ENCODE results near the gene GFM1. TPM values are rescaled to one million over a fixed set of nuclear protein-coding genes. Genes with fewer than 3 reads are reported as not detected.

Gene GFM1
- total and polyA plus RNA-seq, 2 of the 13 experiments (the other 11 are each of a cell fraction or from before 2014, with no cell fraction given), result 10.5 to 59.0 TPM

GRCh38 chr3:158644345-158644908 is at the start of gene GFM1 (continued):
- TF ChIP-seq HMG20A (CRISPR knock-in tag; IDR thresholded peaks at IDR 0.05; ENCODE audit: borderline replicate concordance) (peak; percentile 62), ZNF775 (CRISPR knock-in tag; IDR thresholded peaks at IDR 0.05; ENCODE audit: borderline replicate concordance) (no peak), ZNF441 (CRISPR knock-in tag; IDR thresholded peaks at IDR 0.05; ENCODE audit: borderline replicate concordance) (0 out of 2 replicates have a peak, but pooled peaks have one; percentile 31), MEF2D (CRISPR knock-in tag; IDR thresholded peaks at IDR 0.05) (peak; percentile 83; the same call in 1 of the 2 replicates), NKX3-1 (CRISPR knock-in tag; IDR thresholded peaks at IDR 0.05) (peak; percentile 60; the same call in 1 of the 2 replicates), KLF9 (CRISPR knock-in tag; IDR thresholded peaks at IDR 0.05; ENCODE audit: low read depth) (0 out of 2 replicates have a peak, but pooled peaks have one; percentile 34), RXRA (CRISPR knock-in tag; IDR thresholded peaks at IDR 0.05) (peak; percentile 84), THAP11 (CRISPR knock-in tag; IDR thresholded peaks at IDR 0.05) (peak; percentile 96), PTBP1 (IDR thresholded peaks at IDR 0.05; ENCODE audit: low read depth, low read length, poor library complexity, severe bottlenecking) (peak; percentile 60), PREB (CRISPR knock-in tag; IDR thresholded peaks at IDR 0.05) (no peak), NFE2L2 (IDR thresholded peaks at IDR 0.05; ENCODE audit: low read length) (no peak), TRIM24 (CRISPR knock-in tag; IDR thresholded peaks at IDR 0.05) (no peak), IKZF5 (CRISPR knock-in tag; IDR thresholded peaks at IDR 0.05) (peak; percentile 94)
- TF ChIP-seq, protein P1, sequence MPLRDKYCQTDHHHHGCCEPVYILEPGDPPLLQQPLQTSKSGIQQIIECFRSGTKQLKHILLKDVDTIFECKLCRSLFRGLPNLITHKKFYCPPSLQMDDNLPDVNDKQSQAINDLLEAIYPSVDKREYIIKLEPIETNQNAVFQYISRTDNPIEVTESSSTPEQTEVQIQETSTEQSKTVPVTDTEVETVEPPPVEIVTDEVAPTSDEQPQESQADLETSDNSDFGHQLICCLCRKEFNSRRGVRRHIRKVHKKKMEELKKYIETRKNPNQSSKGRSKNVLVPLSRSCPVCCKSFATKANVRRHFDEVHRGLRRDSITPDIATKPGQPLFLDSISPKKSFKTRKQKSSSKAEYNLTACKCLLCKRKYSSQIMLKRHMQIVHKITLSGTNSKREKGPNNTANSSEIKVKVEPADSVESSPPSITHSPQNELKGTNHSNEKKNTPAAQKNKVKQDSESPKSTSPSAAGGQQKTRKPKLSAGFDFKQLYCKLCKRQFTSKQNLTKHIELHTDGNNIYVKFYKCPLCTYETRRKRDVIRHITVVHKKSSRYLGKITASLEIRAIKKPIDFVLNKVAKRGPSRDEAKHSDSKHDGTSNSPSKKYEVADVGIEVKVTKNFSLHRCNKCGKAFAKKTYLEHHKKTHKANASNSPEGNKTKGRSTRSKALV (CRISPR knock-in tag; IDR thresholded peaks at IDR 0.05), result 0 out of 2 replicates have a peak, but pooled peaks have one; percentile 48
- TF ChIP-seq, protein P2, sequence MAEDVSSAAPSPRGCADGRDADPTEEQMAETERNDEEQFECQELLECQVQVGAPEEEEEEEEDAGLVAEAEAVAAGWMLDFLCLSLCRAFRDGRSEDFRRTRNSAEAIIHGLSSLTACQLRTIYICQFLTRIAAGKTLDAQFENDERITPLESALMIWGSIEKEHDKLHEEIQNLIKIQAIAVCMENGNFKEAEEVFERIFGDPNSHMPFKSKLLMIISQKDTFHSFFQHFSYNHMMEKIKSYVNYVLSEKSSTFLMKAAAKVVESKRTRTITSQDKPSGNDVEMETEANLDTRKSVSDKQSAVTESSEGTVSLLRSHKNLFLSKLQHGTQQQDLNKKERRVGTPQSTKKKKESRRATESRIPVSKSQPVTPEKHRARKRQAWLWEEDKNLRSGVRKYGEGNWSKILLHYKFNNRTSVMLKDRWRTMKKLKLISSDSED (CRISPR knock-in tag; IDR thresholded peaks at IDR 0.05), result no peak
- TF ChIP-seq, protein P3, sequence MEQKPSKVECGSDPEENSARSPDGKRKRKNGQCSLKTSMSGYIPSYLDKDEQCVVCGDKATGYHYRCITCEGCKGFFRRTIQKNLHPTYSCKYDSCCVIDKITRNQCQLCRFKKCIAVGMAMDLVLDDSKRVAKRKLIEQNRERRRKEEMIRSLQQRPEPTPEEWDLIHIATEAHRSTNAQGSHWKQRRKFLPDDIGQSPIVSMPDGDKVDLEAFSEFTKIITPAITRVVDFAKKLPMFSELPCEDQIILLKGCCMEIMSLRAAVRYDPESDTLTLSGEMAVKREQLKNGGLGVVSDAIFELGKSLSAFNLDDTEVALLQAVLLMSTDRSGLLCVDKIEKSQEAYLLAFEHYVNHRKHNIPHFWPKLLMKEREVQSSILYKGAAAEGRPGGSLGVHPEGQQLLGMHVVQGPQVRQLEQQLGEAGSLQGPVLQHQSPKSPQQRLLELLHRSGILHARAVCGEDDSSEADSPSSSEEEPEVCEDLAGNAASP (CRISPR knock-in tag; IDR thresholded peaks at IDR 0.05; ENCODE audit: borderline replicate concordance), result peak; percentile 34; the same call in 1 of the 2 replicates
- TF ChIP-seq, protein P4, sequence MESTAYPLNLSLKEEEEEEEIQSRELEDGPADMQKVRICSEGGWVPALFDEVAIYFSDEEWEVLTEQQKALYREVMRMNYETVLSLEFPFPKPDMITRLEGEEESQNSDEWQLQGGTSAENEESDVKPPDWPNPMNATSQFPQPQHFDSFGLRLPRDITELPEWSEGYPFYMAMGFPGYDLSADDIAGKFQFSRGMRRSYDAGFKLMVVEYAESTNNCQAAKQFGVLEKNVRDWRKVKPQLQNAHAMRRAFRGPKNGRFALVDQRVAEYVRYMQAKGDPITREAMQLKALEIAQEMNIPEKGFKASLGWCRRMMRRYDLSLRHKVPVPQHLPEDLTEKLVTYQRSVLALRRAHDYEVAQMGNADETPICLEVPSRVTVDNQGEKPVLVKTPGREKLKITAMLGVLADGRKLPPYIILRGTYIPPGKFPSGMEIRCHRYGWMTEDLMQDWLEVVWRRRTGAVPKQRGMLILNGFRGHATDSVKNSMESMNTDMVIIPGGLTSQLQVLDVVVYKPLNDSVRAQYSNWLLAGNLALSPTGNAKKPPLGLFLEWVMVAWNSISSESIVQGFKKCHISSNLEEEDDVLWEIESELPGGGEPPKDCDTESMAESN (CRISPR knock-in tag; conservative IDR thresholded peaks at IDR 0.05), result peak; percentile 79
- TF ChIP-seq, protein P5, sequence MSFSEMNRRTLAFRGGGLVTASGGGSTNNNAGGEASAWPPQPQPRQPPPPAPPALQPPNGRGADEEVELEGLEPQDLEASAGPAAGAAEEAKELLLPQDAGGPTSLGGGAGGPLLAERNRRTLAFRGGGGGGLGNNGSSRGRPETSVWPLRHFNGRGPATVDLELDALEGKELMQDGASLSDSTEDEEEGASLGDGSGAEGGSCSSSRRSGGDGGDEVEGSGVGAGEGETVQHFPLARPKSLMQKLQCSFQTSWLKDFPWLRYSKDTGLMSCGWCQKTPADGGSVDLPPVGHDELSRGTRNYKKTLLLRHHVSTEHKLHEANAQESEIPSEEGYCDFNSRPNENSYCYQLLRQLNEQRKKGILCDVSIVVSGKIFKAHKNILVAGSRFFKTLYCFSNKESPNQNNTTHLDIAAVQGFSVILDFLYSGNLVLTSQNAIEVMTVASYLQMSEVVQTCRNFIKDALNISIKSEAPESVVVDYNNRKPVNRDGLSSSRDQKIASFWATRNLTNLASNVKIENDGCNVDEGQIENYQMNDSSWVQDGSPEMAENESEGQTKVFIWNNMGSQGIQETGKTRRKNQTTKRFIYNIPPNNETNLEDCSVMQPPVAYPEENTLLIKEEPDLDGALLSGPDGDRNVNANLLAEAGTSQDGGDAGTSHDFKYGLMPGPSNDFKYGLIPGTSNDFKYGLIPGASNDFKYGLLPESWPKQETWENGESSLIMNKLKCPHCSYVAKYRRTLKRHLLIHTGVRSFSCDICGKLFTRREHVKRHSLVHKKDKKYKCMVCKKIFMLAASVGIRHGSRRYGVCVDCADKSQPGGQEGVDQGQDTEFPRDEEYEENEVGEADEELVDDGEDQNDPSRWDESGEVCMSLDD (CRISPR knock-in tag; IDR thresholded peaks at IDR 0.05; ENCODE audit: borderline replicate concordance), result no peak
